ENCODE results near the gene CMYA5.

DNA sequence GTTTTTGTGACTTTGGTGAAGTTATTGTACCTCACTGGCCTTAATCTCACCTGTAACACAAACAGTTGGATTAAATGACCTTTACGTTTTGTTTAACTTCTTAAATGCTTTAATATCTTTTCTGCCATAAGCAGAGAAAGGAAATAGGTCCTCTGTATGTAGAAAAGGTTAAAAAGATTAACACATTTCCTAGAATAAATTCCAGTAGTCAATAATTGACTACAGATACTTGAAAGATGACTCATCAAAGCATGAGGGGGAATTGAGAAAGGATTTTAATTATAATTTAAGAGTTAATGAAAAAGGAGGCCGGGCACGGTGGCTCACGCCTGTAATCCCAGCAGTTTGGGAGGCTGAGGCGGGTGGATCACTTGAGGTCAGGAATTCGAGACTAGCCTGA, 35.8 kb upstream of the CMYA5 start:
- TF ChIP-seq, protein P1, sequence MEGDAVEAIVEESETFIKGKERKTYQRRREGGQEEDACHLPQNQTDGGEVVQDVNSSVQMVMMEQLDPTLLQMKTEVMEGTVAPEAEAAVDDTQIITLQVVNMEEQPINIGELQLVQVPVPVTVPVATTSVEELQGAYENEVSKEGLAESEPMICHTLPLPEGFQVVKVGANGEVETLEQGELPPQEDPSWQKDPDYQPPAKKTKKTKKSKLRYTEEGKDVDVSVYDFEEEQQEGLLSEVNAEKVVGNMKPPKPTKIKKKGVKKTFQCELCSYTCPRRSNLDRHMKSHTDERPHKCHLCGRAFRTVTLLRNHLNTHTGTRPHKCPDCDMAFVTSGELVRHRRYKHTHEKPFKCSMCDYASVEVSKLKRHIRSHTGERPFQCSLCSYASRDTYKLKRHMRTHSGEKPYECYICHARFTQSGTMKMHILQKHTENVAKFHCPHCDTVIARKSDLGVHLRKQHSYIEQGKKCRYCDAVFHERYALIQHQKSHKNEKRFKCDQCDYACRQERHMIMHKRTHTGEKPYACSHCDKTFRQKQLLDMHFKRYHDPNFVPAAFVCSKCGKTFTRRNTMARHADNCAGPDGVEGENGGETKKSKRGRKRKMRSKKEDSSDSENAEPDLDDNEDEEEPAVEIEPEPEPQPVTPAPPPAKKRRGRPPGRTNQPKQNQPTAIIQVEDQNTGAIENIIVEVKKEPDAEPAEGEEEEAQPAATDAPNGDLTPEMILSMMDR (IDR thresholded peaks at IDR 0.05): no peak
- no peak for TF ChIP-seq POLR2A (IDR thresholded peaks at IDR 0.05)
